Posterior cingulate gyrus (tissue), 11 donors: ENCODE measurements around the gene SCML1.

ENCODE experiments used
- DNase-seq, 10 donors: peaks; one replicate each; pipeline versions ENCODE4 v3.0.0 to v3.0.0-alpha.2; 2020 to 2021; ENCODE audit warnings: mixed read lengths in 3 of 10
- intact Hi-C: fragments of 100-400 bp; cut with DNase I; formaldehyde crosslinking; loops from one replicate; pipeline ENCODE4 v1.15.1; 2023

Gene SCML1

GRCh38 chrX:17736856-17737709, at the start of gene SCML1:
SCML1 (plus strand) TSS chrX:17737493; CDS start chrX:17744187, 6,694 bp downstream.
- DNase-seq = peak; percentile 91 to 99 (median 96)
- intact Hi-C loops = no loop called here

GRCh38 chrX:17687648-17688047, 49.6 kb upstream of the SCML1 start:
- peak in 1 of 10 donors; percentile 74 for DNase-seq
- intact Hi-C loops = no loop called here

- DNase-seq = peak in 5 of 10 donors; percentile 26 to 70 (median 38)
- intact Hi-C loops = loop anchor here (1.0 to 5.0 kb wide), 2 partner anchors 448 to 863 kb away; no protein-coding TSS in a partner anchor
Measured at GRCh38 chrX:17689971-17690409, 47.3 kb upstream of the SCML1 start.

- intact Hi-C loops = loop anchor here (5.0 kb wide), 1 partner anchor 866 kb away; no protein-coding TSS in a partner anchor
Measured at GRCh38 chrX:17692709-17693346, 44.5 kb upstream of the SCML1 start.

GRCh38 chrX:17697191-17697590, 40.1 kb upstream of the SCML1 start:
- DNase-seq = no peak
- intact Hi-C loops = no loop called here

More at GRCh38 chrX:17692709-17693346, 44.5 kb upstream of the SCML1 start:
- no peak for DNase-seq

- no peak for DNase-seq
- intact Hi-C loops = no loop called here
Measured at GRCh38 chrX:17700976-17701375, 36.3 kb upstream of the SCML1 start.

GRCh38 chrX:17703201-17703600, 34.1 kb upstream of the SCML1 start:
- intact Hi-C loops = no loop called here
- no peak for DNase-seq

GRCh38 chrX:17705211-17705610, 32.1 kb upstream of the SCML1 start:
- intact Hi-C loops = no loop called here
- DNase-seq = no peak

- no peak for DNase-seq
- intact Hi-C loops = no loop called here
Measured at GRCh38 chrX:17706676-17707075, 30.6 kb upstream of the SCML1 start.

- no peak for DNase-seq
- intact Hi-C loops = no loop called here
Measured at GRCh38 chrX:17707731-17708130, 29.6 kb upstream of the SCML1 start.

GRCh38 chrX:17710871-17711301, 26.4 kb upstream of the SCML1 start:
- intact Hi-C loops = no loop called here
- no peak for DNase-seq

- no peak for DNase-seq
- intact Hi-C loops = no loop called here
Measured at GRCh38 chrX:17713288-17713687, 24.0 kb upstream of the SCML1 start.

- no peak for DNase-seq
- intact Hi-C loops = no loop called here
Measured at GRCh38 chrX:17718649-17719165, 18.6 kb upstream of the SCML1 start.

GRCh38 chrX:17719711-17720110, 17.6 kb upstream of the SCML1 start:
- DNase-seq = no peak
- intact Hi-C loops = no loop called here

GRCh38 chrX:17721715-17722114, 15.6 kb upstream of the SCML1 start:
- intact Hi-C loops = no loop called here
- DNase-seq = no peak

GRCh38 chrX:17725181-17725580, 12.1 kb upstream of the SCML1 start:
- no peak for DNase-seq
- intact Hi-C loops = no loop called here

- peak in 1 of 10 donors; percentile 64 for DNase-seq
- intact Hi-C loops = no loop called here
Measured at GRCh38 chrX:17732138-17732783, 5.0 kb upstream of the SCML1 start.

- intact Hi-C loops = no loop called here
- DNase-seq = no peak
Measured at GRCh38 chrX:17735406-17735805, 1.9 kb upstream of the SCML1 start.

- DNase-seq = no peak
- intact Hi-C loops = no loop called here
Measured at GRCh38 chrX:17736478-17736855, 826 bp upstream of the SCML1 start.

GRCh38 chrX:17737710-17737985, 355 bp downstream of the SCML1 start:
- DNase-seq = peak in 1 of 10 donors; percentile 59
- intact Hi-C loops = no loop called here
